Smooth muscle cell (in vitro differentiated cells): ENCODE results near the gene TTF1. TPM values are rescaled to one million over a fixed set of nuclear protein-coding genes. Genes with fewer than 3 reads are reported as not detected.

Source experiments
- DNase-seq: peaks from one replicate; lab custom pipeline; 2025; ENCODE audit not compliant: unreplicated experiment; lab: John Stamatoyannopoulos, UW
- H2AFZ ChIP-seq: fragments of 200-600 bp; sonication (generic); 2 replicates; pipeline ENCODE4 v1.6.0; 2016; ENCODE audit warnings: antibody characterized with exemption, low read depth, mild to moderate bottlenecking
- H3F3A ChIP-seq: fragments of 200-600 bp; sonication (generic); 2 replicates; pipeline ENCODE4 v1.6.0; 2017; ENCODE audit warnings: antibody characterized with exemption, low read depth
- H3K27ac ChIP-seq: fragments of 200-600 bp; sonication (generic); 2 replicates; pipeline ENCODE4 v1.5.1; 2016; ENCODE audit warnings: low read depth, mild to moderate bottlenecking
- H3K27me3 ChIP-seq: fragments of 200-600 bp; sonication (generic); 2 replicates; pipeline ENCODE4 v1.6.1; 2016; ENCODE audit warnings: low read depth, mild to moderate bottlenecking
- H3K36me3 ChIP-seq: fragments of 200-600 bp; sonication (generic); 2 replicates; pipeline ENCODE4 v1.5.1; 2016; ENCODE audit warnings: low read depth
- H3K4me1 ChIP-seq: fragments of 200-600 bp; sonication (generic); 2 replicates; pipeline ENCODE4 v1.5.1; 2016; ENCODE audit warnings: low read depth
- H3K4me2 ChIP-seq: fragments of 200-600 bp; sonication (generic); 2 replicates; pipeline ENCODE4 v1.6.0; 2016; ENCODE audit warnings: mild to moderate bottlenecking
- H3K4me3 ChIP-seq: fragments of 200-600 bp; sonication (generic); 2 replicates; pipeline ENCODE4 v1.5.1; 2016; ENCODE audit warnings: mild to moderate bottlenecking
- H3K79me2 ChIP-seq: fragments of 200-600 bp; sonication (generic); 2 replicates; pipeline ENCODE4 v1.6.0; 2016; ENCODE audit warnings: low read depth, mild to moderate bottlenecking
- H3K9ac ChIP-seq: fragments of 200-600 bp; sonication (generic); 2 replicates; pipeline ENCODE4 v1.6.0; 2016; ENCODE audit warnings: low read depth
- H3K9me3 ChIP-seq: fragments of 200-600 bp; sonication (generic); replicated peaks from 2 replicates; pipeline ENCODE4 v1.5.1; 2016; ENCODE audit warnings: low read depth
- H4K20me1 ChIP-seq: fragments of 200-600 bp; sonication (generic); 2 replicates; pipeline ENCODE4 v1.6.0; 2016; ENCODE audit warnings: low read depth
- CTCF ChIP-seq: fragments of 200-600 bp; sonication (generic); IDR thresholded peaks from 2 replicates; pipeline ENCODE4 v1.5.1; 2017; ENCODE audit warnings: borderline replicate concordance, mild to moderate bottlenecking, antibody characterized with exemption; ENCODE audit not compliant: insufficient read depth, poor library complexity, severe bottlenecking
- WGBS: methylation state at CpG from one replicate; pipeline ENCODE4 v1.1.7; 2016; ENCODE audit warnings: low lambda C conversion rate; 5-methylcytosine and 5-hydroxymethylcytosine counted together
- polyA plus RNA-seq: library from polyadenylated mRNA; unstranded; fragments of >200 nt; fragmentation: Nextera tagmentation; extraction: Ambion mirVana; gene quantifications from 2 replicates; pipeline ENCODE4 v1.2.1, GENCODE V29; 2016
- total RNA-seq: library from RNA; depleted of rRNA; stranded (reverse); fragments of >200 nt; gene quantifications from 2 replicates; pipeline ENCODE4 v1.2.3, GENCODE V29; 2014

TTF1 gene
- total and polyA plus RNA-seq, 2 experiments from 2014 or later, result 5.5 to 16.4 TPM

GRCh38 chr9:132351404-132352045 is 55.1 kb downstream of the TTF1 start:
- H3K9ac ChIP-seq, result no peak overlapping the region
- no peak overlapping the region for H2AFZ ChIP-seq
- H3K9me3 ChIP-seq, result no peaks in the 10 kb centered on the region
- WGBS, result 92% methylated on average over 3 of the region's 3 CpGs
- peaks cover 60% of the 10 kb centered on the region for H4K20me1 ChIP-seq
- no peak overlapping the region for H3K27ac ChIP-seq
- peaks cover 12% of the 10 kb centered on the region for H3K4me1 ChIP-seq
- peaks cover 64% of the 10 kb centered on the region for H3K79me2 ChIP-seq
- no peak overlapping the region for H3K4me3 ChIP-seq
- H3K36me3 ChIP-seq, result peaks cover 13% of the 10 kb centered on the region
- H3K27me3 ChIP-seq, result no peaks in the 10 kb centered on the region
- DNase-seq, result no peak
- no peaks in the 10 kb centered on the region for H3F3A ChIP-seq
- no peak overlapping the region for H3K4me2 ChIP-seq
- TF ChIP-seq CTCF, result no peak

DNA sequence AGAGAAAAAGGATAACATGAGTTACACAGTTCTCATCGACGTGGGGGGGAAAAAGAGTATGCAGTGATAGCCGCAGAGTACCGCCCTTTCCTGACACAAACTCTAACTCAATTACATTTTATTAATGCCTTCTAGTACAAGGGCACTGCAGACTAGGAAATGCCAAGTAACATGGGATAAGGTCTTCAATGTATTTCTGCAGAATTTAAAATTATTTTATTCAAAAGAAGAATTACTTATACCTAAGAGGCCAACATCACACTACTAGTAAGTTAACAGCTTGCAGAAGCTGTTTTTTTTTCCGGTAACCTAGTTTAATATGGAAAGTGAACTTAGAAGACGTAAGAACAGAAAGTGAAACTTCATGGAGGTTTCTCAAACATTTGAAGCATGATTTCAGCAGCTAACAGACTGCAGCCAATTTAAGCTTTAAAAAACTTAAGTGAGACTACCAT is 55.8 kb downstream of the TTF1 start:
- Histone ChIP-seq H3K36me3 (peaks cover 19% of the 10 kb centered on the region), H3K4me1 (peaks cover 12% of the 10 kb centered on the region), H3K27me3 (no peaks in the 10 kb centered on the region), H3K4me3 (no peak overlapping the region), H3K9me3 (no peaks in the 10 kb centered on the region), H3K4me2 (no peak overlapping the region), H2AFZ (no peak overlapping the region), H3K27ac (no peak overlapping the region), H3K9ac (no peak overlapping the region), H3K79me2 (peaks cover 70% of the 10 kb centered on the region), H3F3A (no peaks in the 10 kb centered on the region), H4K20me1 (peaks cover 65% of the 10 kb centered on the region)
- TF ChIP-seq CTCF, result no peak
- DNase-seq, result no peak
- 97% methylated on average over 6 of the region's 6 CpGs for WGBS

DNA sequence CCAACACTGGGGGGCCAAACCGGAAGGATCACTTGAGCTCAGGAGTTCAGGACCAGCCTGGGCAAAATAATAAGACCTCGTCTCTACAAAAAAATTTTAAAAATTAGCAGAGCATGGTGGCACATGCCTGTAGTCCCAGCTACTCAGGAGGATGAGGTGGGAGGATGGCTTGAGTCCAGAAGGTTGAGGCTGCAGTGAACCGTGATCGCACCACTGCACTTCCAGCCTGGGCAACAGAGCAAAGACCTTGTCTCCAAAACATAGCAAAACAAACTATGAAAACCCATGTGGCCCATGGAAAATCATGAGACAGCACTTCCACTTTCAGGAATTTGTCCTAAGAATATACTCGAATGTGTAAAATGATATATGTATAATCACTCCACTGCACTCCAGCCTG is 58.0 kb downstream of the TTF1 start:
- peaks cover 27% of the 10 kb centered on the region for H3K36me3 ChIP-seq
- no peak overlapping the region for H3K4me2 ChIP-seq
- TF ChIP-seq CTCF, result no peak
- H3K79me2 ChIP-seq, result peaks cover 60% of the 10 kb centered on the region
- H3K27ac ChIP-seq, result no peak overlapping the region
- H3K4me3 ChIP-seq, result no peak overlapping the region
- no peaks in the 10 kb centered on the region for H3K9me3 ChIP-seq
- no peaks in the 10 kb centered on the region for H3K27me3 ChIP-seq
- H4K20me1 ChIP-seq, result peaks cover 73% of the 10 kb centered on the region
- no peak for DNase-seq
- peaks cover 9% of the 10 kb centered on the region for H3K4me1 ChIP-seq
- H3F3A ChIP-seq, result no peaks in the 10 kb centered on the region
- no peak overlapping the region for H3K9ac ChIP-seq
- H2AFZ ChIP-seq, result no peak overlapping the region
- WGBS, result 77% methylated on average over 5 of the region's 5 CpGs

DNA sequence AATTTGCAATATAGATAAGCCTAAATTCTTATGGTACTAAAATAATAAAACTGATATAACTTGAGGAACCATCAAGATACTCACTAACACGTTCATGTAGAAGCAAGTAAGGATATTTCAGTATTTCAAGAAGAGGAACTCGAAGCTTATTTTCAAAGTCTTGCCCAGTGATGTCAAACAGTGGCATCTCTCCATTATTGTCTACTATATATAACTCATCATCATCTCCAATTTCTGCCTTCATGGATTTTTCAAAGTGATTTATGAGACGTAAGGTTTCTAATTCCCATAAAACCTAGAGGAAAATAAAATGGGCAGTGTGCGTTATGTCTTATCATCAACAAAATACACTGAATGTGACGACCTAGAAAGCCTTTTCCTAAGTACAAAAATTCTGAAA is 60.5 kb downstream of the TTF1 start:
- Histone ChIP-seq H3K79me2 (peaks cover 35% of the 10 kb centered on the region), H3K27ac (no peak overlapping the region), H3K36me3 (peaks cover 42% of the 10 kb centered on the region), H3K9me3 (no peaks in the 10 kb centered on the region), H4K20me1 (peaks cover 51% of the 10 kb centered on the region), H3F3A (no peaks in the 10 kb centered on the region), H3K9ac (no peak overlapping the region), H3K4me1 (no peaks in the 10 kb centered on the region), H3K4me3 (no peak overlapping the region), H3K27me3 (no peaks in the 10 kb centered on the region), H2AFZ (no peak overlapping the region), H3K4me2 (no peak overlapping the region)
- DNase-seq, result no peak
- 97% methylated on average over 5 of the region's 5 CpGs for WGBS
- TF ChIP-seq CTCF, result no peak
